GM19372 (cell line): ENCODE results near the gene L1CAM.
"Not testable (repeated sequence)": the region's sequence is repeated elsewhere in the genome, so short reads cannot be mapped to it uniquely, and the experiment has no call there.

Source experiments
- ATAC-seq: cut with Tn5 transposase; IDR thresholded peaks from one replicate; pipeline ENCODE4 v1.9.1; 2021; ENCODE audit warnings: mild to moderate bottlenecking, low read depth, moderate library complexity; ENCODE audit not compliant: unreplicated experiment

The L1CAM gene

DNA sequence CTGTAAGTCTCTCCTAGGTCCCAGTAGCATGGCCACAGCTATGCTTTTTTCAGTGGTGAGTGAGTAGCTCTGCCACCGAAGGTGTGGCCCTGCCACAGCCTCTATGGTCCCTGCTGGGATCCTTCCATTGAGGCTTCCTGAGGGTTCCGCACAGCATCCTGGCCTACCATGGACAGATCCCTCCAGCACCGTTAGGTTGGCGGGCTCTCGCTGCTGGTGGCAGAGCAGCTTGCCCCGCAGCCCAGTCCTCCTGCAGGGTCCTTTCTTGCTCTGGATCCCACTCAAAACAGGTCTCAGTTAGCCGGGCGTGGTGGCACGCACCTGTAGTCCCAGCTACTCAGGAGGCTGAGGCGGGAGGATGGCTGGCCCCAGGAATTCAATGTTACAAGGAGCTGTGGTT is 53.2 kb downstream of the L1CAM start:
- ATAC-seq = no peak

DNA sequence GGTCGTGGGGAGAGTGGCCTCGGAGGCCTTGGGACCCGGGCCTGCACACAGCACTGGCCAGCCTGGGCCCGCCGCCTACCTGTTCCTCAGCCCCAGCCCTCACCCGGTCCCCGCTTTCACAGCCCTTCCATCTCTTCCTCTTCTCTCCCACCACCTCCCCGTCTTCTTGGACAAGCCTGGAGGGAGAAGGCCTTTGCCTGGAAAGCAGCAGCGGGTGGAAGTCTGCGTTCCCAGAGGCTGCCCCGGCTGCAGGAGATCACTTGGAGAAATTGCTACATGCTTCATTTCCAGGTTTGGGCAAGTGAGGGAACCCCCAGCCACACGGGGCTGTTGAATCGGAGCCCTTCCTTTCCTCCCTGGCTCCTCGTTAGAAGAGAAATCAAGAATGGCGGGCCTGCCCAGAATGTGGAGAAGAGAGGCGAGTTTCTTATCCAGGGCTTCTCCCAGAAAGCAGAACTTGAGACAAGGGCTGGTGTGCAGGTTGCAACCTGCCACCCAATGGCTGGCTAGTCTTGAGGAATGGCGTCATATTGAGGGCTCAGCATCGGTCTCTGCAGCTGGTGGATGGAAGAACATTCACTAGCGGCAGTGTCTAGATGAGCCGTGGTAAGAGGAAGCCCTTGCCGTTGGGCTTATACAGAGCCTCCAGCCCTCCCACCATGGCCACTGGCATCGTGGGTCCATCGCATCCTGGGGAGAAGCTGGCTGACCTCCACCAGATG is 54.4 kb downstream of the L1CAM start:
- ATAC-seq = no peak

DNA sequence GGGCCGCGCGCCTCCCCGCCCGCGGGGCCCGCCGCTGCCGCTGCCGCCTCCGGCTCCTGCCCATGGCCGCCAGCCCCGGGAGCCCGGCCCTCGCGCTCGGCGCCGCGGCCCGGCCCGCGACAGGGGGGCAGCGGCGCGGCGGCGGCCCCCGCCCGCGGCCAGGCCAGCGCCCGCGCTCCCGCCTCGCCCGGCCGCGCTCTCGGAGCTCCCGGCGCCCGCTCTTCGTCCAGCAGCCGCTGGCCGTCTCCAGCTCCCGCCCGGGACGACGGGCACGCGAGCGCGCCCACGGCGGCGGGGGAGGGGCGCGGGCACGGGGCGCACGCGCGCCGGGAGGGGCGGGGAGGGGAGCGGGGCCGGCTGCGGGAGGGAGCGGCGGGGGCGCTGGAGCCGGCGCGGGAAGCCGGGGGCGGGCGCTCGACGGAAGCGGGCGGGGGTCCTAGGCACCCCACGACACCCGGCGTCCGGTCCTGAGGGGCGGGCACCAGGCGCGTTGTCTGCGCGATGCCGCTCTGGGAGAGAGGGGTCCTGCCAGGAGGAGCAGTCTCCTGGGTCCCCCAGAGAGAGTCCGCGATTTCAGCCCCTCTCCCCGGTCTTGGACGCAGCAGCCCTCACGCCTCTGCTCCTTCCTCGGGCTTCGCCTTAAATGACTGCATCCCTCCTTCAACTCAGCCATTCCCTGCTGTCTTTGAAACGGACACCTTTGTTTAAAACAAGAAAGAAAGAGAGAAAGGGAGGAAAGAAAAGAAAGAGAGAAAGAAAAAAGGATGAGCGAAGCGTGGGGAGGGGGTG is 55.1 kb downstream of the L1CAM start:
- ATAC-seq = no peak

DNA sequence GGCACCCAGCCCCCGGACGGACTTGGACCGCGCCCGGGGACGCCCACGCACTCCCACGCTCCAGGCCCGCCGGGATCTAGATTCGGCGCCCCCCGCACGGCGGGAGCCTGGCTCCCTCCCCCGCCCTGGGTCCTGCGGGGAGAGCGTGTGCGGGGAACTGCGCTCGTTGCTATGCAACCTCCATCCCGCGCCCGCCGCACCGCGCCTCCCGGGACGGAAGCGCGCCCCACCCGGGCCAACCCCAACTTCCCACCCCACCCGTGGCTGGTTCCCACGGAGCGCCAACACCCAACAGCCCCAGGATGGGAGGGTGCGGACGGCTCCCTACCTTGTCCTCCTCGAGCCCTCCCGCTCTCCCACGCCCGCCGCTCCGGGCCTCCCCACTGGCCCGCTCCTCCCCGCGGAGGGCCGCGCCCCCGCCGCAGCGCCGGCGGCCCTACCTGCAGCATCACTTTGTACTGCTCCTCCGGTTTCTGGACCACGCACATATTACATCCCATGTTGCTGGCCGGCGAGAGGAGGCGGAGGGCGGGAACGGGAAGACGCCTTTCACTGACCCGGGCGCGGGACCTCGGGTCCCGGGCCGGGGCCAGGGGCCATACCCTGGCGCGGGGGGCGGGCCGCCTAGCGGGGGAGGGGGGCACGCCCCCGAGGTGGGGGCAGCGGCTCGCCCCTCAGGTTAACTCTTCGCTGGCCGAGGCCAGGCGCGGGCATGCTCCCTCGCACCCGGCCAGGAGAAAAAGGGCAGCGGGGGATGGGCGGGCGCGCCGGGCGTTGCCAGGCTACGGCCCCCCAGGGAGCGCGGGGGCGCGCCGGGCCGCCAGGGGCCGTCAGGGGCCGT is 56.0 kb downstream of the L1CAM start, which contains the start of gene PDZD4:
Gene PDZD4, minus strand, starts transcription at position 746 of the 841 bp plus-strand sequence. Its CDS starts 246 bp downstream, at position 500.
- ATAC-seq = no peak

DNA sequence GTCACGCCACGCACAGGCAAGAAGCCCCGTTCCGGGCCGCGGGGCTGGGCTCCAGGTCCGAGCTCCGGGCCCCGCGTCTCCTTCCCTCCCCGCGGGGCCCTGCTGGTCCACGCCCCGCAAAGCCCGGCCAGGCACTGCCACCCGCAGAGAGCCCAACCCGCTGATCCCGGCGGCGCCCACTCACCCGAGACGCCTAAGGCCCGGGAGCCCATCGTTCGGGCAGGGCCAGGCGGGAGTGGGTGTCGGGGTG is 56.5 kb downstream of the L1CAM start:
- ATAC-seq = no peak

DNA sequence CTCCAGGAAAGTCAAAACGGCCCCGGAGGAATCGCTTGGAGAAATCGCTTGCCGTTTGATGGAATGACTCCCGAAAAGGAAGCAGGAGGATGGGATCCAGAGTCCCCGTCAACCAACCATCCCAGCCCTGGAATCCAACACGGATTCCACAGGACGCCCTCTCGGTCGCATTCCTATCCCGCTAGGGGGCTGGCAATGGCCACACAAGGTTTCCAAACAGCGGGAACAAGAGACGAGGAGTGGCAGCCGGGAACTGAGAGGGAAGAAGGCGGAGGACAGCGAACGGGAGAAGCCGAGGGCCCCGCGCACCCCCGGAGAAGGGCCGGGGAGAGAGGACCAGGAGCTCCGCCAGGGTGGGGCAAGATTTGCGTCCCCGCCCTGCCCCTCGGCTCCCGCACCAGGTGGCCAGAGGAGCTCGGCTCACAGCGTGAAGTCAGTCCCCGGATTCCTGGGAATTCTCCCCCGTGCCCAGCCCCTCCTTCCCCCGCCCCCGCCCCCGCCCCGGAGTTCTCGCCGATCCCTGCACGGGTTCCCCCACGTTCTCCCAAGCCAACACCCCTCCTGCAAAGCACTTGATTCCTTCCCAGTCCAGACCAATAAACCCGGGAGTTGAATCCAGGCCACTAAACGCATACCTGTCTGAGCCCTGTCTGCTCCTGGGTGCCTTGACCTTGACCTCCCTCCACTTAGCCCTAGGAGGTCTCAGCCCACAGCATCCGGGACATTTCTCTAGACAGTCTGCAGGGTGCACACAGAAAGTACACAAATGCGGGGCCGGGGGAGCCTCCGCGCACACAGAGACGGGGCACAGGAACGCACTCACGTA is 57.0 kb downstream of the L1CAM start:
- ATAC-seq = no peak

DNA sequence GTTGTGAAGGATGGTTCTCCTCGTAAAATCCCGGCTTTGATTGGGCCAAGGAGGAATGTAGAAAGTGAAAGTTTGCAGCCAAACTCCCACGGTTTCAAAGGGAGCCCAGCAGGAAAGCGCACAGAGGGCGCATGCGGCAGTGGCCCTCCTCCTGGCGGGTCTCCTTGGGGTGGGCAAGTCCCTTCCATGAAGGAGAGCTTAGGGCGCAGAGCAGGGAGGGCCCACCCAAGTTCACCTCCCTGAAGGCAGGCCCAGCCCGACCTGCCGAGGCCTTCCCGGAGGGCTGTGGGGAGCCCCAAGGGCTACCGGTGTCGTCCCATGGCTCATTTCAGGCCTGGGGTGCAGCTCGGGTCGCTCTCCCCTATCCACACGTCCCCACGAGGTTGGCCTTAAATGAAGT is 57.7 kb downstream of the L1CAM start:
- ATAC-seq = no peak

DNA sequence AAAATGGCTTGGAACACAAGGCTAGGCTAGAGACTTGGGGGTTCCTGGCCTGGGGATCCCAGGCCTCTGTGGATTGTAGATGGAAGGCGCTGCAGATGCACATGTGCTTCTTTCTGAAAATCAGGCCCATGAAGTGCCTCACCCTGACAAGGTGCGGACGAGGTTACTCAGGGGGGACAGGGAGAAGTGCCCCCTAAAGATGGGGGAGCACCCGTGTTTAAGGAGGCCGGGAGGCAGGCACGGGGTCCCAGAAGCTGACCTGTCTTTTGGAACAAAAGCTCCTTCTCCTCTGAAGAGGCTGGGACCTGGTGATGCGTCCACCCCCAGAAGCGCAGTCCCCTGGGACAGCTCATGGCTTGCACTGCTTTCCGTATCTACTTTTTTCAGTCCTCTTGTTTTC is 58.1 kb downstream of the L1CAM start:
- ATAC-seq = no peak

DNA sequence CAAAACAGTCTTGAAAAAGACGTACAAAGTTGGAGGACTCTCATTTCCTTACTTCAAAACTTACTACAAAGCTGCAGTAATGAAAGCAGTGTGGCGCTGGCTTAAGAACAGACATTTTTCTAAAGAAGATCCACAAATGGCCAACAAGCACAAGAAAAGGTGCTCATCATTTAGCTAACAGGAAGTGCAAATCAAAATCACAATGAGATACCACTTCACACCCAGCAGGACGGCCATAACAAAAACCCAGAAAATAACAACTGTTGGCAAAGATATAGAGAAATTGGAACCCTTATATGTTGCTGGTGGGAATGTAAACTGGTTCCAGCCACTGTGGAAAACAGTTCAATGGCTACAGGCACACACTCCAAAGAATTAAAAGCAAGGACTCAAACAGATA is 59.0 kb downstream of the L1CAM start:
- no peak for ATAC-seq

DNA sequence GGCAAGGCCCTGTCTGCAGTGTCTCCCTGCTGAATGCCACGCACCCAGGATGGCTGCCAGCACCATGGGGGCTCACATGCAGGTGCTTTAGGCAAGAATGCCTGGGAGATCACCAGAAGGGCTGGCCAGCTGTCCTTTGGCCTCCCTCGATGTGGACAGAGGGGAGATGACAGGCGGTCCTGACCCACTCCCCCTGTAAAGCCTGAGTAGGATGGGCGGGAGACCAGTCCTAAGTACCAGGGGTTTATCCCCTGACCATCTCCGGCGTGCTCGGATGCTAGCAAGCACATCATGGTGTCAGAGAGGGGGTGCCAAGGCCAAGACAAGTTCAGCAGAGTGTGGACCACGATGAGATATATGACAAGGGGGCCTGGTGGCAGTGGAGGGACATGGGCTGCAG is 60.9 kb downstream of the L1CAM start:
- no peak for ATAC-seq

DNA sequence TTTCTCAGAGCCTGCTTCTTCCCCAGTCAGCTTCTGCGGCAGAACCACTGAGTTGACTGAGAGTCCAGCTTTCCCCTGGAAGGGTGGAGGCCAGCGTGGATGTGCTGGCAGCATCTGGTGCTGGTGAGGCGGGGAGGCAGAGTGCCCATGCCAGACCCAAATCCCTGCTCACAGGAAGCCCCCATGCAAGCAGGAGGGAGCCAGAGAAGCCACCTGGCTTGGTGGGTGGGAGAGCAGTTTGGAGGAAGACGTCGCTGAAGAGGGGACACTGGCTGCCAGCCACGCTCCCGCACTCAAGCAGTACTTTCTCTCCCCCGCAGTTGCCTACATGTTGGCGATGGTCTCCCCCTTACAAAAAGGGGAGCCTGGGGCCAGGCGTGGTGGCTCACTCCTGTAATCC is 61.6 kb downstream of the L1CAM start:
- ATAC-seq = no peak

DNA sequence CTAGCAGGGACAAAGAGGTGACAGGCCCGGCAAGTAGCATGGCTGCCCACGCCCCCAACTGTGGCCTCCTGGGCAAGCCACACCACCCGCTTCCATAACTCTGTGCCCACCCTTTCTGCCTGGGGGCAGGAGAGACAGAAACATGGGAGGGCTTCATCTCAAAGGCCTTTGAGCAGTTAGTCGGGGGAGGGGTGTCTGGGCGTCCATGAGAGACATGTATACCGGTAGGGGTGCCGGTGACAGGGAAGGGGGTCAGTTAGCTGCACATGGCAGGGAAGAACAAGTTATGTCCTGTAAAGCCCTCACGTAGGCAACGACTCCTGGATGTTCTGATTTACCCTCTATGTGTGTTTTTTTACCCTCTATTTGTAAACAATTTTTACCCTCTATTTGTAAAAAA is 64.9 kb downstream of the L1CAM start:
- ATAC-seq = no peak

DNA sequence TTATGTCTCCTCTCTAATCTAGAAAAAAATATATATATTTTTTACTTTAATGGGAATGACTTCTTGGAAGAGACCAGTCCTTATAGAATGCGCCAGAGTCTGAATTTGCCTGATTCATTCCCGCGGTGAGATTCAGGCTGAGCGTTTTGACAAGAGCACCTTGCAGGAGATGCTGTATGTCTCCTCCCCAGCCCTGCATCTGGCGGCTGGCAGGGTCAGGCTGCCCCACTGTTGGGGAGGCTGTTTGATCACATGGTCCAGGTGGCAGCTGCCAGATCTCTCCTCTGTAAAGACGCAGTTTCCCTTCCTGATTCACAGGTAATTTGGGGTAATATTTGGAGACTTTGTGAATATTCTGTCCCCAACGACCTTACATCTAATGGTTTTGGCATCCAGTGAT is 65.4 kb downstream of the L1CAM start:
- no peak for ATAC-seq

DNA sequence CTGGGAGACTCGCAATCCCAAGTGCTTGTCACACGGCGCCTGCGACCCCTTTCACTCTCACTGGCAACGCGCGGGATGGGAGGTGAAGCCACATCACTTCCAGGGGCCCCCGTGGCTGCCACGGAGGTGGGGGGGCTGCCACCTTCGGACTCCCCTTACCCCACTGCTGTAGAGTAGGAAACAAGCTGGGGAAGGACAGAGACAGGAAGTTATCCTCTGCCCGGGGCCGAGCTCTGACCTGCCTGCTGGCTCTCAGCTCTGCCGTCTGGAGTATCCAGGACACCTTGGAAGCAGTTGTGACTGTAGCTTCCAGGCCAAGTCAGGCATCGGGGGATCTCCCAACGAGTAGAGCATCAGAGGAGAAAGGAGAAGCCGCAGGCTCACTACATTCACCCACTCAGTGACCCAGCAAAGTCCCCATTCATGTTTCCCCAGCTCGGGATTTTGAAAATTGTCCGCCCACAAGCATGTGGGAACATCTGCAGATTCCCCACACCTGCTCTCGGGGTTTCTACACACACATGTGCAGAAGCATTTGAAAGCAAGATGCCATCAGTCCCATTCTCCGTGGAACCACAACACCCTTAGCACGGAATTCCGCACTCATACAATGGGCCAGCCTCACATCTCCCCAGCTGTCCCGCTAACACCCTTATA is 66.5 kb downstream of the L1CAM start:
- ATAC-seq = no peak

DNA sequence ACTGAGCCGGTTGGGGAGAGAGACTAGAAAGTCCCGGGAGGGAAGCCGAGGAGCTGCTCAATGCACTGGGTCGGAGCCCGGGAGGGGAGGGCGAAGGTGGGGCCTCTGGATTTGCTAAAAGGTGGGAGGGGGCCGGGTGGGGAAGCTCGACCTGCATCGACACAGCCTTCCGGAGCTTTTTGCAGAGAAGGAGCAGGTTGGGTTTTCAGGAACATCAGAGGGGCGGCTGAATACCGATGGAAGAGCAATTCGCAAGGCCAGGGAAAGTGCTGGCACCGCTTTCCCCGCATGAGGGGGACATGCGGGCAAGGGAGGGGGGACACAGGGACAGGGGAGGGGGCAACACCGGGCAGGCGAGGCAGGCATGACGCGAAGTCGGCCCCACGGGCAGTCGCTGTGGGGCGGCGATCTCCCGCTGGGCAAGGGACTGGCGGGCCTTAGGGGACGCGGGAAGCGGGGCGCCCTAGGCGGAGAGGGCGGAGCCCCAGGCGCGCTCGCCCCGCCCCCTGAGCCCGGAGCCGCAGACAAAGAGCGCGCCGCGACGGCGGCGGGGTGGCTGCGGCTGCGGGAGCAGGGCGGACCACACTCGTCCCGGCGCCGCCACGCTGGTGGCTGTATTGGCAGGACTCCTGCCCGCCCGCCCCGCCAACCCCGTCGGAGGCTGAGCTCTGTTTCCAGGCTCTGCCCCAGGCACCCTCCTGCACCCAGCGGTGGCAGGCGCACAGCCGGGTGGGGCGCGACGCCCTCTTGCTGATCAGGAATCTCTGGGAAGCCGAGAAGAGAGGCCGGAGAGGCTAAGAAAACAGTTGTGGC is 67.2 kb downstream of the L1CAM start:
- ATAC-seq = no peak

DNA sequence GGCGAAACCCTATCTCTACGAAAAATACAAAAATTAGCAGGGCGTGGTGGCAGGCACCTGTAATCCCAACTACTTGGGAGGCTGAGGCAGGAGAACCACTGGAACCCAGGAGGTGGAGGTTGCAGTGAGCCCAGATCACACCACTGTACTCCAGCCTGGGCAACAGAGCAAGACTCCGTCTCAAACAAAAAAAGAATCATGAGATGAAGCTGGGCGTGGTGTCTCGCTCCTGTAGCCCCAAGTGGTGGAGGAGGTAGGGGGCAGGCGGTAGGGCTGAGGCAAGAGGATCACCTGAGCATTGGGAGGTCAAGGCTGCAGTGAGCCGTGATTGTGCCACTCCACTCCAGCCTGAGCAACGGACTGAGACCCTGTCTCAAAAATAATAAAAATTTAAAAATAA is 67.9 kb downstream of the L1CAM start:
- ATAC-seq = not testable (repeated sequence)

DNA sequence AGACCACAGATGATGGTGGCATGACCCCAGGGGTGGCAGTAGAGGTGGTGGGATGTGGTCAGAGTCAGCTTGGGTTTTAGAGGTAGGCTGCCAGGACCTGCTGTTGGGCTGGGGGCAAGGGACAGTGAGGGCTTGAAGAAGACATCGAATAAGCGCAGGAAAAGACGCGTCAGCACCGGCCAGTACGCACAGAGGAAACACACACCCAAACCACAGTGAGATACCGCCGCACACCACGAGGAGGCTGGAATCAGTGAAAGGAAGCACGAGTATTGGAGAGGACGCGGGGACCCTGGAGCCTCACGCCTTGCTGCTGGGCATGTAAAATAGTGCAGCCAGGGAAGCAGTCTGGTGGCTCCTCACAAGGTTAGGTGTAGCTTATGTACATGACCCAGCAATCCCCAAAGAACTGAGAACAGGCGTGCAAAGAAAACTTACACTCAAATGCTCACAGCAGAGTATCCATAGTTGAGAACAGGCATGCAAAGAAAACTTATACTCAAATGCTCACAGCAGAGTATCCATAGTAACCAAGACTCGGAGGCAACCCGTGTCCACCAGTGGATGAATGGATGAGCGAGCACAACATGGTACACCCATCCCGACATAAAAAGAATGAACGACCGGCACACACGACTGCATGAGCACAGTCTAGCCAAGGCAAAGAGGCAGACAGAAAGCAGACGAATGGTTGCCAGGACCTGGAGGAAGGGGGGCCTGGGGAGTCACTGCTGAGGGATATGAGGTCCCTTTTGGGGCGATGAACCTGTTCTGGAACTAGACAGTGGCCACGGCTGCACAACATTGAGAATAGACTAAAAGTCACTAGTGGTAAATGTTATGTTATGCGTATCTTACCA is 68.9 kb downstream of the L1CAM start:
- no peak for ATAC-seq

DNA sequence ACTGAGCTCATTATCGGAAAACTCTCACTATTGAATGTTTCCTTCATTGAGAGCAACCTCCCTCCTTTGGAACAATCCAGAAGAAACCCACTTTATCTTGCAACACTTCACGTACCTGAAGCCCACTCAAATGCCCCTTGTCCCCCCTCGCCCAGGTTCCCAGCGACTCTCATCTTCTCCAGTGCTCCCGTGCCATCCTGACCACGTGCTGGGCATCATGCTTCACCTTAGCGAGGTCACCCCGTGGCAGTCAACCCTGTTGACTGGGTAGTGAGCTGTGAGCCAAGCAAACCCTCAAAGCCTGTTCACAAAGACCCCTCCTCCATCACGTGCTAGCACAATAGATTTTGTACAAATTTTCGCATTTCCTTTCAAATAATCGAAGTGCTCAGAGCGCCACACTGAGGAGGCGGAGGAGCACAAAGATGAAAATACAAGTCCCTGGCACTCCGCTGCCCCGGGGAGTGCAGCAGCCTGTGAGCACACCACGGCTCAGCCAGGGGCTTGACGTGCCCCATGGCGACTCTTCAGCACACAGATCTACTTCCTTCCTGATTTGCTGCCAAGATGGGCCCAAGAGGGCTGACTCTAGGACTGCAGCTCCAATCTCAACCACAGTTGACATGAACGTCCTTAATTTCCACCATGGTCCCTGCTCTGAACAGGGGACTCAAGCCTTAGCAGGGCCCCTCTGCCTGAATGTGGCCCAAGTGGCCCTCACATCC is 71.2 kb downstream of the L1CAM start:
- no peak for ATAC-seq
